Gastrocnemius medialis (tissue), 4 donors: ENCODE results near the gene OR1K1. TPM values are rescaled to one million over a fixed set of nuclear protein-coding genes. Genes with fewer than 3 reads are reported as not detected.
"Not testable (repeated sequence)": the region's sequence is repeated elsewhere in the genome, so short reads cannot be mapped to it uniquely, and the experiment has no call there.

ENCODE experiments used
- ATAC-seq, 2 donors: fragments of 150-250 bp; one replicate each; pipeline ENCODE4 v1.9.1; 2016
- DNase-seq, 2 donors: peaks; one replicate each; pipeline ENCODE4 v3.0.0-alpha.2; 2019
- H3K27ac ChIP-seq, 4 donors: fragments of 200-600 bp; sonication (generic); 1 replicate in 1 of 4; 2 replicates in 3 of 4; pipeline ENCODE4 v1.5.1; 2016 to 2018; ENCODE audit warnings: mild to moderate bottlenecking in 2 of 4, moderate library complexity in 1 of 4
- H3K27me3 ChIP-seq, 3 donors: fragments of 200-600 bp; sonication (generic) in 2 of 3; 1 replicate in 1 of 3; 2 replicates in 2 of 3; pipeline versions ENCODE4 v1.5.1 to v1.6.0; 2016 to 2019; ENCODE audit warnings: mild to moderate bottlenecking in 1 of 3, moderate library complexity in 1 of 3
- H3K36me3 ChIP-seq, 2 donors: fragments of 200-600 bp; sonication (generic) in 1 of 2; one replicate each; pipeline ENCODE4 v1.5.1; 2017 to 2018
- H3K4me1 ChIP-seq, 2 donors: fragments of 200-600 bp; sonication (generic) in 1 of 2; one replicate each; pipeline ENCODE4 v1.5.1; 2016 to 2017; ENCODE audit warnings: mild to moderate bottlenecking in 2 of 2
- H3K4me3 ChIP-seq, 4 donors: fragments of 200-600 bp; sonication (generic) in 3 of 4; 1 replicate in 1 of 4; 2 replicates in 3 of 4; pipeline ENCODE4 v1.5.1; 2016 to 2019; ENCODE audit warnings: mild to moderate bottlenecking in 2 of 4
- H3K9me3 ChIP-seq, 3 donors: fragments of 200-600 bp; sonication (generic) in 2 of 3; 1 replicate in 1 of 3; 2 replicates in 2 of 3; pipeline ENCODE4 v1.5.1; 2016 to 2019
- CTCF ChIP-seq, 5 experiments: fragments of 450-650 bp in 3 of 5; fragments of 200-600 bp in 2 of 5; sonication (generic) in 2 of 5; IDR thresholded peaks in 4 of 5; conservative IDR thresholded peaks in 1 of 5; 1 replicate in 4 of 5; 2 replicates in 1 of 5; pipeline ENCODE4 v1.5.1; 2016 to 2019; ENCODE audit warnings: antibody characterized with exemption in 5 of 5, mild to moderate bottlenecking in 3 of 5, moderate library complexity in 3 of 5
- POLR2A ChIP-seq, 2 donors: fragments of 450-650 bp; IDR thresholded peaks; one replicate each; pipeline ENCODE4 v1.6.1; 2017; ENCODE audit warnings: antibody characterized with exemption in 2 of 2, mild to moderate bottlenecking in 2 of 2, moderate library complexity in 2 of 2
- in situ Hi-C, 4 donors: fragments of 200-750 bp; cut with MboI; loops; one replicate each; pipeline versions ENCODE4 v1.15.0 to v1.8.0; 2017; ENCODE audit warnings: low sequenced_read_pairs in 4 of 4
- intact Hi-C: fragments of 100-400 bp; cut with DNase I; formaldehyde crosslinking; loops from one replicate; pipeline ENCODE4 v1.15.1; 2023; ENCODE audit warnings: low total_unique reads
- total RNA-seq, 4 donors: library from RNA; depleted of rRNA; stranded (reverse); fragments of >200 nt; gene quantifications; one replicate each; pipeline versions ENCODE4 v1.1.0 to v1.2.3, GENCODE V29; 2016

OR1K1 gene
- total RNA-seq, 4 donors from 2014 or later, result not detected

- in situ Hi-C loops, result no loop called here
- Histone ChIP-seq H3K4me3 (no peak overlapping the region), H3K27me3 (no peaks in the 10 kb centered on the region), H3K4me1 (no peaks in the 10 kb centered on the region), H3K36me3 (no peaks in the 10 kb centered on the region), H3K9me3 (no peaks in the 10 kb centered on the region), H3K27ac (no peak overlapping the region)
- no peak for DNase-seq
- intact Hi-C loops, result no loop called here
- TF ChIP-seq POLR2A (IDR thresholded peaks at IDR 0.05) (no peak), CTCF (IDR thresholded peaks at IDR 0.05 in 4 of 5, conservative IDR thresholded peaks at IDR 0.05 in 1 of 5) (no peak)
- no peak for ATAC-seq
Measured at GRCh38 chr9:122797316-122798063, 2.4 kb upstream of the OR1K1 start.

DNA sequence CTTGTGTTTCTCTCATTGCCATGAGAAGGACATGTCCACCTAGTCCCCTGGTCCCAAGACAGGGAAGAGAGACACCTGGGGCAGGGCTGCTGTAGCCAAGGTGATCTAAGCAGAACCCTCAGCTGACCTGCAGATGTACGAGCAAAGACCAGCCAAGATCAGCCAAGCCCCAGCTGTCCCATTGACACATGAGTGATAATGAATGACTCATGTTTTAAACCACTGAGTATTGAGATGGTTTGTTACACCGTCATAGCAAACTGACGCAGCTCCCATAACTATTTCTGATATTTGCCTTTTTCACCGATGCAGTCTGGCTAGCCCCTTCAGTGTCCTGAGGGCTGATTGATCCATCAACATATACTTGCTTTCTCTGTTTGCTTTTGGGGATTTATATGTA lies 6.7 kb downstream of the OR1K1 start:
- H3K36me3 ChIP-seq, result no peaks in the 10 kb centered on the region
- H3K27ac ChIP-seq, result no peak overlapping the region
- H3K4me1 ChIP-seq, result no peaks in the 10 kb centered on the region
- intact Hi-C loops (no loop called here), in situ Hi-C loops (loop anchor here in 3 of 4 donors (25.0 kb wide), 4 partner anchors 444 to 694 kb away; partner anchors contain the start of gene PTGS1 (in 1 of the 3))
- ATAC-seq, result no peak
- H3K27me3 ChIP-seq, result no peaks in the 10 kb centered on the region
- no peaks in the 10 kb centered on the region for H3K9me3 ChIP-seq
- no peak overlapping the region for H3K4me3 ChIP-seq
- DNase-seq, result no peak
- no peak for TF ChIP-seq CTCF (IDR thresholded peaks at IDR 0.05 in 4 of 5, conservative IDR thresholded peaks at IDR 0.05 in 1 of 5)
- no peak for TF ChIP-seq POLR2A (IDR thresholded peaks at IDR 0.05)

DNA sequence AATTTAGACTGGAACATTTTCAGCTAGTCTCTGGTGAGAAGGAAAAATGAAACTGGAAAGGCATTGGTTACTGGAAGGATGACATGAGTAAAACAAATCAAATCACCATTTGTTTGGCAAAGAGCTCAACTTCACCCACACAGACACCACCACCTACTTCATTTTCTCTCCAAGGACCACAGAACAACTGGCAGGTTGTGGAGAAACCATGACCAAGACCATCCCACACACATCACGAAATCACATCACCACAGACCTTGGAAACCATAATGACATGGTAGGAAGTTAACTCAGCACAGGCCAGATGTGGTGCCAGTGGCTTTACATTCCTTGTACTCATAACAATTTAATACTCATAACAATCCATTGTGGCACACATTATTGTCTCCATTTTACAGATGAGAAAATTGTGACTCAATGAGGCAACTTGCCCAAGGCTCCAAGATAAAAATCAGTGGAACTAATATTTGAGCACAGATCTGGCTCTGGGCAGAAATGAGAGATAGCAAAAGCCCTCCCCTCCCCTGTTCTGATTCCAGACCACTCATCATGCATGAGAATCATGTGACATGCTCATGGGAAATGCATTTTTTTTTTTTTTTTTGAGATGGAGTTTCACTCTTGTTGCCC lies 7.5 kb downstream of the OR1K1 start:
- Histone ChIP-seq H3K4me3 (no peak overlapping the region), H3K36me3 (no peaks in the 10 kb centered on the region), H3K27me3 (no peaks in the 10 kb centered on the region), H3K27ac (no peak overlapping the region), H3K9me3 (no peaks in the 10 kb centered on the region), H3K4me1 (no peaks in the 10 kb centered on the region)
- TF ChIP-seq POLR2A (IDR thresholded peaks at IDR 0.05), result no peak
- TF ChIP-seq CTCF (IDR thresholded peaks at IDR 0.05 in 4 of 5, conservative IDR thresholded peaks at IDR 0.05 in 1 of 5), result no peak
- no peak for DNase-seq
- intact Hi-C loops, result no loop called here
- in situ Hi-C loops, result loop anchor here in 3 of 4 donors (25.0 kb wide), 4 partner anchors 445 to 695 kb away; partner anchors contain the start of gene PTGS1 (in 1 of the 3)
- no peak for ATAC-seq

DNA sequence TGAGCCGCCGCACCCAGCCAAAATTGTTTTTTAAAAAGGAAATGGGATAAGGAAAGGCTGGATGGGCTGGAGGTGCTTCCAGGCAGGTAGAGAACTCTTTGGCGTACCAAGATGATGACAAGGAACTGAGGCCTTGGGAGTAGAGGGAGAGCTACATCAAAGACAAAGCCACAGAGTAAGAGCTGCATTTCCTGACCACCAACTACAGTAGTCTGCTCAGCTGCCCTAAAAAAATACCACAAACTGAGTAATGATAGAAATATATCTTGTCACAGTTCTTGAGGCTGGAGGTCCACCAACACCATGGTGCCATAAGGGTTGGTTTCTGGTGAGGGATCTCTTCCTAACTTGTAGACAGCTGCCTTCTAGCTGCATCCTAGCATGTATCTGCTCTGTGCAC lies 8.2 kb downstream of the OR1K1 start:
- no peak overlapping the region for H3K4me3 ChIP-seq
- intact Hi-C loops, result no loop called here
- DNase-seq (no peak), ATAC-seq (no peak)
- H3K4me1 ChIP-seq, result no peaks in the 10 kb centered on the region
- no peaks in the 10 kb centered on the region for H3K9me3 ChIP-seq
- no peak overlapping the region for H3K27ac ChIP-seq
- no peaks in the 10 kb centered on the region for H3K27me3 ChIP-seq
- no peaks in the 10 kb centered on the region for H3K36me3 ChIP-seq
- in situ Hi-C loops, result loop anchor here in 3 of 4 donors (25.0 kb wide), 4 partner anchors 446 to 696 kb away; partner anchors contain the start of gene PTGS1 (in 1 of the 3)
- TF ChIP-seq CTCF (IDR thresholded peaks at IDR 0.05 in 4 of 5, conservative IDR thresholded peaks at IDR 0.05 in 1 of 5), result no peak
- no peak for TF ChIP-seq POLR2A (IDR thresholded peaks at IDR 0.05)

DNA sequence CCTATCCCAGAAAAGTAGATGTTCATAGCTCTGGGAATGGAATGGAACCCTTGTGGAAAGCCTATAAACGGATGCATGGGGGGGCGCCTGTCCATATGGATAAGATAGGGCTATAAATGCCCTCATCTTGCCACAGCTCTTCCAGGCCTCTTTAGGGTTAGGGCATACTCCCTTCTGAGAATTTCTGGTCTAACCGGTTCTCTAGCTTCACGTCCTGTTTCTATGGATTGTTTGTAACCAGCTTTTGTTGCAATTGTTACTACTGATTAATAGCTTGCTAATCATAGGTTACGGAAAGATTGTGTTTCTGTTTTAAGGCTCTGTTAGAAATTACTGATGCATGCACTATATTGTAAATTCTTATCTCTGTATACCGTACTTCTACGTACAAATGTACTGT lies 9.3 kb downstream of the OR1K1 start:
- H3K36me3 ChIP-seq, H3K9me3 ChIP-seq, ATAC-seq, H3K27me3 ChIP-seq, DNase-seq, H3K27ac ChIP-seq, H3K4me1 ChIP-seq, H3K4me3 ChIP-seq, intact Hi-C loops: not testable (repeated sequence)
- in situ Hi-C loops, result loop anchor here in 3 of 4 donors (25.0 kb wide), 4 partner anchors 447 to 697 kb away; partner anchors contain the start of gene PTGS1 (in 1 of the 3)
